Measurements from ENCODE around the gene ACOX3. TPM values are rescaled to one million over a fixed set of nuclear protein-coding genes. Genes with fewer than 3 reads are reported as not detected.

ACOX3 gene
- total and polyA plus RNA-seq, 9 donors = 10.1 to 32.4 (median 21.3) TPM

DNA sequence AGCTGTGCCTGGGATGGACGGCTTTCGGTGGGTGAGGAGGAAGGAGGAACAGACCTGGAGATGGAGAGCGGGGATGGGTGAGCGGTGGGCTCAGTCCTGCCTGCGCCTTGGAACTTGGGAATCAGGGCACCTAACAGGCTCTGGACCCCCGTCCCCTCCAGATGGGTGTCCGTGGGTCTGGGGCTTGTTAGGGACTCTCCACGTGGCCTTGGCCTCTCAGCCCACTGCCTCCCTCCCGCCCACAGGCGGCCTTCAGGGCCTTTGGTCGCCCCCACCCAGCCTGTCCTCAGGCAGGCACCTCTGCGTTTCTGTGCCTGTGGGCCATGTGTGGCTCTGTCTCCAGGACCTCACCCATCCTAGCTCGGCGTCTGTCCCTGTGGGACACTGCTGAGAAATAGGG, 29.0 kb upstream of the ACOX3 start:
- Histone ChIP-seq H3K4me3 (no peak overlapping the region), H3K27me3 (no peaks in the 10 kb centered on the region), H3K9me3 (no peaks in the 10 kb centered on the region), H3K27ac (peak overlapping the region in 1 of 2 donors; percentile 93), H3K36me3 (no peaks in the 10 kb centered on the region), H3K4me1 (ENCODE audit: insufficient read depth) (peaks cover 33% of the 10 kb centered on the region)
- TF ChIP-seq, protein P1, sequence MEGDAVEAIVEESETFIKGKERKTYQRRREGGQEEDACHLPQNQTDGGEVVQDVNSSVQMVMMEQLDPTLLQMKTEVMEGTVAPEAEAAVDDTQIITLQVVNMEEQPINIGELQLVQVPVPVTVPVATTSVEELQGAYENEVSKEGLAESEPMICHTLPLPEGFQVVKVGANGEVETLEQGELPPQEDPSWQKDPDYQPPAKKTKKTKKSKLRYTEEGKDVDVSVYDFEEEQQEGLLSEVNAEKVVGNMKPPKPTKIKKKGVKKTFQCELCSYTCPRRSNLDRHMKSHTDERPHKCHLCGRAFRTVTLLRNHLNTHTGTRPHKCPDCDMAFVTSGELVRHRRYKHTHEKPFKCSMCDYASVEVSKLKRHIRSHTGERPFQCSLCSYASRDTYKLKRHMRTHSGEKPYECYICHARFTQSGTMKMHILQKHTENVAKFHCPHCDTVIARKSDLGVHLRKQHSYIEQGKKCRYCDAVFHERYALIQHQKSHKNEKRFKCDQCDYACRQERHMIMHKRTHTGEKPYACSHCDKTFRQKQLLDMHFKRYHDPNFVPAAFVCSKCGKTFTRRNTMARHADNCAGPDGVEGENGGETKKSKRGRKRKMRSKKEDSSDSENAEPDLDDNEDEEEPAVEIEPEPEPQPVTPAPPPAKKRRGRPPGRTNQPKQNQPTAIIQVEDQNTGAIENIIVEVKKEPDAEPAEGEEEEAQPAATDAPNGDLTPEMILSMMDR (IDR thresholded peaks at IDR 0.05) = no peak
- 81 to 92% (median 84%) methylated on average over 14 of the region's 14 CpGs for WGBS, 3 donors
- intact Hi-C loops (cut with DNase I) = loop anchor here in 2 of 4 donors (1.0 to 2.0 kb wide), 2 partner anchors 123 to 125 kb away; partner anchors contain the start of gene CPZ (in 1 of the 2)
- no peak for DNase-seq

DNA sequence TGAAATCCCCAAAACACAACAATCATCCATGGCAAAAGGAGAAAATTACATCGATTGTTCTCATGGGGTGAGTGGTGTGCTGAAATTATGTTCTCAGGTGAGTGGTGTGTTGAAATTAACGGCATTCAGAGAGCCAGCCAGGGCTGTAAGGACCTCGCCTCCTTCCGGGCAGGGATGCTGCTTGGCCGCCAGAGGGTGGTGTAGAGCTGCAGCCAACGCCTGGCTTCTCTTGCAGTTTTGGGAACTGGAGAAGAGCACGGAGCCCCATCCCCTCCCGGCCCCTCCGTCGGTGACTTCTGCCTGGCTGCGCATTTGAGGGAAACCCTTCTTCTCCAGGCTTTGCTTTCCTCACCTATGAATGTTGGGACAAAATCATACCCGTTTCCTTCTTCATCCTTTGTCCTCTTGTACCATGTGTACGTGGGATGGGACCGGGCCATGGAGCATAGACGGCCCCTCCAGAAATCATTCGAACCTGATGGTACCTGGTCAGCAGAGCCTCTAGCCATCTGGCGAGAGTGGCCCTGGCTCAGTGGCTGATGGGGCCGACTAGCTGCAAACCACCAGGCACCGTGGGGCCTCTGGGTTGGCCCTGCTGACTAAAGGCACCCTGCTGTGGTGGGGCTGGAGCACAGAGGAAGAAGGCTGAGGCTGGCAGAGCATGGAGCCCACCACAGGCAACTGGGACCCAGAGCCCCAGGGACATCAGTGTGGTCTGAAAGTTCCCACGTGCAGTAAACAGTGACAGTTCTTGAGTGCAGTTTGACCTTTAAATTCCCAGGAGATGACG, 28.4 kb upstream of the ACOX3 start:
- H3K4me3 ChIP-seq = no peak overlapping the region
- no peaks in the 10 kb centered on the region for H3K9me3 ChIP-seq
- peak; percentile 82 to 90 (median 89) for DNase-seq
- no peaks in the 10 kb centered on the region for H3K36me3 ChIP-seq
- intact Hi-C loops (cut with DNase I) = loop anchor here in 2 of 4 donors (1.0 to 2.0 kb wide), 2 partner anchors 124 to 125 kb away; partner anchors contain the start of gene CPZ (in 1 of the 2)
- TF ChIP-seq POLR2A (IDR thresholded peaks at IDR 0.05) = no peak
- TF ChIP-seq, protein P1 (IDR thresholded peaks at IDR 0.05) = peak; percentile 92 to 93 (median 92)
- H3K4me1 ChIP-seq (ENCODE audit: insufficient read depth) = peaks cover 30% of the 10 kb centered on the region
- WGBS, 3 donors = 33 to 37% (median 36%) methylated on average over 21 of the region's 21 CpGs
- peak overlapping the region in 1 of 2 donors; percentile 93 for H3K27ac ChIP-seq
- no peaks in the 10 kb centered on the region for H3K27me3 ChIP-seq

DNA sequence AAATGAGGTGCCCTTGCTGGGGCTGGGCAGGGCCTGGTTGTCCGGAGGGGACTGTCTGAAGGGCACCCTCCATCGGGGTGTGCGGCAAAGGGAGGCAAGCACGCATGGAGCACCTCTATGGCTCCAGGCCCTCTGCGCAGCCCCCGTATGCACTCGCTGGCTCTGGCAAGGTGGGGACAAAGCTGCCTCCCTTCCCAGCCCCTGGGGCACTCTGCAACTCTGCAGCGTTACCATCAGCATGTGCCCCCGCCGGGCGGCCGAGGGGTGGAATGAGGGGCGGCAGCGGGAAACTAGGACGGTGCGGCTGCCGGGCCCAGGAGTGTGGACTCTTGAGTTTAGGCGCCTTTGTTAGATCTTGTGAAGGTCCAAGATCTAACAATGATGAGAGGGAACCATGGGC, 26.5 kb upstream of the ACOX3 start:
- intact Hi-C loops (cut with DNase I) = no loop called here
- H3K4me3 ChIP-seq = no peak overlapping the region
- DNase-seq = no peak
- no peaks in the 10 kb centered on the region for H3K27me3 ChIP-seq
- H3K36me3 ChIP-seq = no peaks in the 10 kb centered on the region
- WGBS, 3 donors = 94 to 96% (median 95%) methylated on average over 18 of the region's 18 CpGs
- TF ChIP-seq POLR2A (IDR thresholded peaks at IDR 0.05) (no peak), EP300 (IDR thresholded peaks at IDR 0.05) (no peak)
- TF ChIP-seq, protein P1 (IDR thresholded peaks at IDR 0.05) = no peak
- no peak overlapping the region for H3K27ac ChIP-seq
- no peaks in the 10 kb centered on the region for H3K9me3 ChIP-seq
- H3K4me1 ChIP-seq (ENCODE audit: insufficient read depth) = peaks cover 19% of the 10 kb centered on the region

DNA sequence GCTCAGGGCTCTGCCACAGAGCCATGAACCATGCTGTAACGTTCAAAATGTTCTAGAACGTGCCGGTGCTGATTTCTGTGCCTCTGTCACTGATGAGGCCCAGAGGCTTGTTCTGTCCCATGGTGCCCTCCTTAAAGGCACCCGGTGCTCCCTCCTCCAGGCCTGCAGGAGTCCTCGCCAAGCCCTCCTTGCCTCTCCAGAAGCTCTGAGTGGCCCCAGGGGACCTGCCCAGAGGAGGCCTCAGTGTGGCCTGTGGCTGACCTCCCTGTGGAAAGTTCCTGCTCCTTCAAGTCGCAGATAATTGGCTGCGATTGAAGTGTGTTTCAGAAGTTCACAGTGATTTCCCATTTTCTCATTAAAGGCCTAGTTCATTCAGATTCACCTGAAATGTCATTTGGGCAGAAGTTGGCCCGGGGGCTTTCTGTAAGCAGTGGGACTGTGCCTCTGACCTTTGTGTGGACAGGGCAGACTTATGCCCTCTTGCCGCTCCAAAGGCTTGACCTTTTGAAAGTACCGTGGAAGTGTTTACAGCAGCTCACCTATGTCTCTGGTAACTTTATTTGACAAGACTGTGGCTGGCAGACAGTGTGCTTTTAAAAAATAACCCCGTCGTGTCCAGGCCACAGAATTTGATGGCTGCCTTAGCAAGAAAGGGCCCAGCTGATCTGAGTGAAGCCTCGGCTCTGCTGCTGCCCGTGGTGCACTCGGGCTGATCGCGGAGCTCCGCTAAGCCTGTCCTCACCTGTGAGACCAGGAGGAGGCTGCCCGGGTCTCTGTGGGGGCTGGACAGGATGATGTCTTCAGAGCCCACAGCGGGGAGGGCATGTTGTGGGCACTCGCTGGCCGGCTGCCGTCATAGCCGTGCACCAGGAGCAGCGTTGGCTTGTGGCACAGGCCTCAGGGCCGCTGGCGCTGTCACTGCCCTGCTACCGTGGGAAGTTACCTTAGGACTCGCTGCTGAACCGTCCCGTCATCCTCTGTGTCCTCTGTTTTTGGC, 25.4 kb upstream of the ACOX3 start:
- TF ChIP-seq POLR2A (IDR thresholded peaks at IDR 0.05) (no peak), EP300 (IDR thresholded peaks at IDR 0.05) (no peak)
- TF ChIP-seq, protein P1 (IDR thresholded peaks at IDR 0.05) = no peak
- H3K27ac ChIP-seq = peak overlapping the region in 1 of 2 donors; percentile 25
- H3K27me3 ChIP-seq = no peaks in the 10 kb centered on the region
- no peak for DNase-seq
- no peaks in the 10 kb centered on the region for H3K36me3 ChIP-seq
- WGBS, 3 donors = 85 to 86% (median 85%) methylated on average over 31 of the region's 31 CpGs
- peaks cover 11% of the 10 kb centered on the region for H3K4me1 ChIP-seq (ENCODE audit: insufficient read depth)
- no peaks in the 10 kb centered on the region for H3K9me3 ChIP-seq
- intact Hi-C loops (cut with DNase I) = no loop called here
- no peak overlapping the region for H3K4me3 ChIP-seq
